H1 (cell line): ENCODE data around the gene RIMKLA. TPM values are rescaled to one million over a fixed set of nuclear protein-coding genes. Genes with fewer than 3 reads are reported as not detected.

Source experiments
- CTCF ChIA-PET: fragments of 300-600 bp; sonication (Branson Sonifier 250); formaldehyde crosslinking; loops from one replicate; lab custom pipeline; 2021; ENCODE audit not compliant: partially characterized antibody; lab: Charles Lee
- POLR2A ChIA-PET: fragments of 300-600 bp; sonication (Branson Sonifier 250); formaldehyde crosslinking; loops from one replicate; lab custom pipeline; 2021; ENCODE audit warnings: inconsistent platforms; ENCODE audit not compliant: partially characterized antibody; lab: Charles Lee
- DNase-seq, 2 experiments: peaks; one replicate each; pipeline versions ENCODE4 v3.0.0 to v3.0.0-alpha.2; 2010 to 2022; ENCODE audit warnings: low spot score in 2 of 2, low read depth in 1 of 2, mixed read lengths in 1 of 2
- FAIRE-seq: peaks from 2 replicates; lab custom pipeline; 2011; peaks lifted over from hg19 to GRCh38; lab: Jason Lieb, UNC
- H2AFZ ChIP-seq: 2 replicates; pipeline ENCODE4 v1.8.1; 2012; ENCODE audit warnings: low read length, inconsistent platforms
- H2AK5ac ChIP-seq: 2 replicates; pipeline ENCODE4 v1.6.1; 2013; ENCODE audit warnings: low read depth, low read length
- H2BK120ac ChIP-seq: replicated peaks from 2 replicates; pipeline ENCODE3; 2013; ENCODE audit warnings: low read depth, low read length, inconsistent platforms
- H2BK12ac ChIP-seq: 2 replicates; pipeline ENCODE4 v1.6.1; 2013; ENCODE audit warnings: low read depth, low read length
- H2BK15ac ChIP-seq: 2 replicates; pipeline ENCODE4 v1.6.1; 2013; ENCODE audit warnings: low read length
- H2BK20ac ChIP-seq: 2 replicates; pipeline ENCODE4 v1.6.1; 2013; ENCODE audit warnings: low read length
- H2BK5ac ChIP-seq: 2 replicates; pipeline ENCODE4 v1.6.1; 2013; ENCODE audit warnings: low read depth, low read length
- H3K14ac ChIP-seq: 2 replicates; pipeline ENCODE4 v1.6.1; 2013; ENCODE audit warnings: inconsistent platforms; ENCODE audit not compliant: insufficient read length
- H3K18ac ChIP-seq: 2 replicates; pipeline ENCODE4 v1.6.1; 2013; ENCODE audit warnings: low read length; ENCODE audit errors: extremely low read depth
- H3K23ac ChIP-seq: 2 replicates; pipeline ENCODE4 v1.6.1; 2013; ENCODE audit warnings: inconsistent platforms; ENCODE audit not compliant: insufficient read length
- H3K23me2 ChIP-seq: 2 replicates; pipeline ENCODE4 v1.6.1; 2013; ENCODE audit warnings: low read depth, low read length
- H3K27ac ChIP-seq: 2 replicates; pipeline ENCODE4 v1.6.1; 2011; ENCODE audit warnings: low read depth, low read length, inconsistent platforms
- H3K27me3 ChIP-seq, 4 experiments: replicated peaks in 1 of 4; 1 replicate in 1 of 4; 2 replicates in 3 of 4; pipeline versions ENCODE4 v1.6.1 to v1.8.1; 2011 to 2013; ENCODE audit warnings: low read length in 3 of 4, mild to moderate bottlenecking in 3 of 4, inconsistent platforms in 2 of 4, mixed read lengths in 2 of 4, moderate library complexity in 1 of 4; ENCODE audit not compliant: control insufficient read depth in 3 of 4, insufficient read depth in 3 of 4; ENCODE audit errors: extremely low read depth in 1 of 4
- H3K36me3 ChIP-seq, 4 experiments: 2 replicates each; pipeline versions ENCODE4 v1.6.1 to v1.8.1; 2011 to 2013; ENCODE audit warnings: mild to moderate bottlenecking in 4 of 4, low read length in 3 of 4, moderate library complexity in 2 of 4, control low read depth in 1 of 4, inconsistent platforms in 1 of 4; ENCODE audit not compliant: insufficient read depth in 4 of 4, control insufficient read depth in 2 of 4
- H3K4ac ChIP-seq: replicated peaks from 2 replicates; pipeline ENCODE3; 2013; ENCODE audit warnings: low read length, low read depth, mixed read lengths, inconsistent platforms; ENCODE audit not compliant: insufficient read length
- H3K4me1 ChIP-seq, 4 experiments: replicated peaks in 1 of 4; 1 replicate in 1 of 4; 2 replicates in 3 of 4; pipeline versions ENCODE4 v1.6.1 to v1.8.1; 2011 to 2013; ENCODE audit warnings: low read length in 3 of 4, inconsistent platforms in 2 of 4, mixed read lengths in 1 of 4; ENCODE audit not compliant: insufficient read depth in 4 of 4, control insufficient read depth in 3 of 4
- H3K4me2 ChIP-seq, 2 experiments: 2 replicates each; pipeline versions ENCODE4 v1.6.1 to v1.8.1; 2011 to 2013; ENCODE audit warnings: low read depth in 2 of 2, low read length in 2 of 2, control low read depth in 1 of 2, inconsistent platforms in 1 of 2, mild to moderate bottlenecking in 1 of 2; ENCODE audit not compliant: insufficient read depth in 1 of 2
- H3K4me3 ChIP-seq, 4 experiments: fragments of 200-600, 300-600 bp in 1 of 4; sonication (generic), shearing (Covaris generic), sonication (Bioruptor Twin) in 1 of 4; 2 replicates each; pipeline versions ENCODE4 v1.5.1 to v1.8.1; 2011 to 2016; ENCODE audit warnings: low read length in 4 of 4, low read depth in 3 of 4, control low read depth in 2 of 4, inconsistent platforms in 2 of 4, mild to moderate bottlenecking in 2 of 4, mixed read lengths in 1 of 4, moderate library complexity in 1 of 4; ENCODE audit not compliant: insufficient read depth in 2 of 4; ENCODE audit errors: extremely low read depth in 1 of 4
- H3K56ac ChIP-seq: replicated peaks from 2 replicates; pipeline ENCODE3; 2013; ENCODE audit warnings: low read depth, mild to moderate bottlenecking, mixed read lengths, low read length, inconsistent platforms; ENCODE audit not compliant: insufficient read length
- H3K79me1 ChIP-seq: 2 replicates; pipeline ENCODE4 v1.6.1; 2013; ENCODE audit warnings: low read depth, low read length, control low read depth
- H3K79me2 ChIP-seq, 2 experiments: 2 replicates each; pipeline versions ENCODE4 v1.6.1 to v1.8.1; 2012 to 2013; ENCODE audit warnings: low read length in 2 of 2, mild to moderate bottlenecking in 2 of 2, inconsistent platforms in 1 of 2; ENCODE audit not compliant: insufficient read depth in 2 of 2, control insufficient read depth in 1 of 2
- H3K9ac ChIP-seq, 4 experiments: replicated peaks in 1 of 4; 1 replicate in 1 of 4; 2 replicates in 3 of 4; pipeline versions ENCODE4 v1.6.1 to v1.8.1; 2011 to 2013; ENCODE audit warnings: low read depth in 3 of 4, low read length in 3 of 4, control low read depth in 2 of 4, mild to moderate bottlenecking in 2 of 4, moderate library complexity in 2 of 4, inconsistent platforms in 1 of 4; ENCODE audit errors: extremely low read depth in 1 of 4
- H3K9me3 ChIP-seq, 2 experiments: 2 replicates each; pipeline versions ENCODE4 v1.6.1 to v1.8.1; 2012 to 2013; ENCODE audit warnings: mild to moderate bottlenecking in 2 of 2, moderate library complexity in 2 of 2, control low read depth in 1 of 2, inconsistent platforms in 1 of 2, low read depth in 1 of 2, low read length in 1 of 2, mixed read lengths in 1 of 2; ENCODE audit not compliant: insufficient read depth in 2 of 2
- H4K20me1 ChIP-seq, 2 experiments: replicated peaks in 1 of 2; 2 replicates each; pipeline versions ENCODE3 to v1.8.1; 2011 to 2013; ENCODE audit warnings: inconsistent platforms in 2 of 2, low read length in 2 of 2, mild to moderate bottlenecking in 1 of 2; ENCODE audit not compliant: insufficient read depth in 2 of 2, control insufficient read depth in 1 of 2
- H4K5ac ChIP-seq: 2 replicates; pipeline ENCODE4 v1.6.1; 2013; ENCODE audit warnings: low read length, low read depth, mixed read lengths, inconsistent platforms; ENCODE audit not compliant: insufficient read length
- H4K8ac ChIP-seq: 2 replicates; pipeline ENCODE4 v1.8.0; 2013; ENCODE audit warnings: mild to moderate bottlenecking, moderate library complexity, low read length, inconsistent platforms; ENCODE audit not compliant: insufficient read depth; ENCODE audit errors: extremely low read depth
- H4K91ac ChIP-seq: replicated peaks from 2 replicates; pipeline ENCODE3; 2013; ENCODE audit warnings: low read length, mixed read lengths, inconsistent platforms; ENCODE audit not compliant: insufficient read length
- ATF2 ChIP-seq: IDR thresholded peaks from 2 replicates; pipeline ENCODE4 v1.6.1; 2012; ENCODE audit warnings: low read length, inconsistent platforms
- BCL11A ChIP-seq, 2 experiments: IDR thresholded peaks; one replicate each; pipeline ENCODE4 v1.6.1; 2011; ENCODE audit warnings: low read depth in 2 of 2, low read length in 2 of 2, mild to moderate bottlenecking in 2 of 2
- EP300 ChIP-seq, 2 experiments: IDR thresholded peaks; 1 replicate in 1 of 2; 2 replicates in 1 of 2; pipeline ENCODE4 v1.6.1; 2011 to 2012; ENCODE audit warnings: low read depth in 2 of 2, low read length in 2 of 2, mild to moderate bottlenecking in 2 of 2, borderline replicate concordance in 1 of 2, inconsistent platforms in 1 of 2, moderate library complexity in 1 of 2
- KDM5A ChIP-seq: fragments of 200-600 bp; IDR thresholded peaks from 2 replicates; pipeline ENCODE4 v1.7.1; 2012; ENCODE audit warnings: mild to moderate bottlenecking, low read length, inconsistent platforms, mixed read lengths
- RBBP5 ChIP-seq: IDR thresholded peaks from 2 replicates; pipeline ENCODE4 v1.7.1; 2012; ENCODE audit warnings: low read depth, mild to moderate bottlenecking, inconsistent platforms, low read length, moderate library complexity, borderline replicate concordance
- SP1 ChIP-seq: IDR thresholded peaks from 2 replicates; pipeline ENCODE4 v1.6.1; 2011; ENCODE audit warnings: low read depth, low read length
- SRF ChIP-seq: IDR thresholded peaks from 2 replicates; pipeline ENCODE4 v1.6.1; 2011; ENCODE audit warnings: mild to moderate bottlenecking, low read depth, low read length, moderate library complexity
- TCF12 ChIP-seq: IDR thresholded peaks from 2 replicates; pipeline ENCODE4 v1.6.1; 2011; ENCODE audit warnings: low read depth, mild to moderate bottlenecking, low read length
- polyA plus RNA-seq, 7 experiments: library from polyadenylated mRNA; depleted of rRNA in 3 of 7; stranded (reverse) in 5 of 7; unstranded in 2 of 7; fragments of >200 nt in 5 of 7; fragments of 200-250 nt in 2 of 7; gene quantifications; 1 replicate in 5 of 7; 2 replicates in 1 of 7; 4 replicates in 1 of 7; pipeline versions ENCODE4 v1.2.1 to v1.2.3, GENCODE V29; 2011 to 2013; ENCODE audit warnings: missing spikeins in 2 of 7, mixed read lengths in 2 of 7
- total RNA-seq: library from RNA; stranded (reverse); fragmentation: NEBNext Ultra II Directional; extraction: Animal tissue kit (Norgen Biotek cat#: 25700); gene quantifications from 2 replicates; pipeline ENCODE4 v1.2.1, GENCODE V29; 2021

Gene RIMKLA
- total and polyA plus RNA-seq, 2 of the 8 experiments (the other 6 are each of a cell fraction or from before 2014, with no cell fraction given), result 3.2 to 5.8 TPM

DNA sequence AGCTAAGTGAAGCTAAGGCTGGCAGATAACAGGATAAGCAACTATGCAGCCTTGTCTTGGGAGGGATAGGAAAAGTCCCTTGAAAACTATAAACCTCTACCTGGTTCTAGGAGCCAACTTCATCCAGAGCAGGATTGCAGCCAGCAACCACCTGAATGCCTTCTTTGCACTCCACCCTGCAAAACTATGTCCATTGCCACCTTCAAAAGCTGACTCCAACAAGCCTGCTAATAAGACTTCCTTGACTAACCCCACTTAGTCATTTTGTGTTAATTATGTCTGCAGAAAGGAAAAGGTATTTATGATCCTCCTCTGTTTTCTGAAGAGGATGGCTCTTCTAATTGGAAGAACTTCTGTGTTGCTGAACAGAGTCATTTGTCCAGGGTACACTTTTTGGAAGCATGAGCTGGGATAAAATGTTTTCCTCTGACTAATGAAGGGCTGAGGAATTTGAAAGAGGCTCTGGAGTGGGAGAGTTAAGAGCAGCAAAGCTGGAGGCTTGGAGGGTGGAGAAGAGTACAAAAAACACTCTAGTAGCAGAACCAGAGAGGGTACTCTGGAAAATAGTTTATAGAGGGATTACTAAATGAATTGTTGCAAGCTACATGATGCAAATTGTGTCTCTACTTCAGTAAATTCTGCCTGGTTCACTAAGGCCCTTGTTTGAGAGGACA is 9.6 kb upstream of the RIMKLA start:
- Histone ChIP-seq H4K20me1 (no peaks in the 10 kb centered on the region), H3K27me3 (0 out of 7 replicates have a peak, but pooled peaks cover 0 to 3% (median 0%) of the 10 kb centered on the region in 4 experiments), H2AK5ac (no peak overlapping the region), H2BK15ac (no peak overlapping the region), H4K91ac (no peak overlapping the region), H2BK20ac (no peak overlapping the region), H3K36me3 (no peaks in the 10 kb centered on the region), H3K79me1 (no peaks in the 10 kb centered on the region), H3K4me2 (no peak overlapping the region), H3K4me1 (no peaks in the 10 kb centered on the region), H3K4ac (no peak overlapping the region), H3K27ac (no peak overlapping the region), H4K5ac (no peak overlapping the region), H2BK12ac (no peak overlapping the region), H2AFZ (no peak overlapping the region), H3K4me3 (no peak overlapping the region), H3K79me2 (no peaks in the 10 kb centered on the region)
- FAIRE-seq (no peak), DNase-seq (no peak)
- CTCF ChIA-PET, result interaction anchor here (0.6 to 1.5 kb wide), 6 partner anchors 27 to 922 kb away, joined by 3 to 5 read pairs (median 4); no protein-coding TSS in a partner anchor
- TF ChIP-seq RBBP5 (no peak), BCL11A (IDR thresholded peaks at IDR 0.05; ENCODE audit: low read depth in 2 of 2, low read length in 2 of 2) (no peak), TCF12 (no peak), KDM5A (no peak), SRF (no peak), ATF2 (no peak), SP1 (no peak), EP300 (IDR thresholded peaks at IDR 0.05; ENCODE audit: borderline replicate concordance in 1 of 2, low read depth in 2 of 2, low read length in 2 of 2) (no peak)
- TF ChIP-seq, all 59 proteins: peak for 0
- H4K8ac ChIP-seq, result no peak overlapping the region
- no peak overlapping the region for H3K9ac ChIP-seq
- no peaks in the 10 kb centered on the region for H3K9me3 ChIP-seq
- no peak overlapping the region for H3K18ac ChIP-seq
- H3K56ac ChIP-seq, result no peak overlapping the region
- H2BK5ac ChIP-seq, result no peak overlapping the region
- H3K23me2 ChIP-seq, result no peaks in the 10 kb centered on the region
- H3K14ac ChIP-seq, result no peak overlapping the region
- POLR2A ChIA-PET, result interaction anchor here (0.6 to 1.5 kb wide), 3 partner anchors 8 to 101 kb away, joined by 3 to 5 read pairs (median 3); no protein-coding TSS in a partner anchor
- H2BK120ac ChIP-seq, result no peak overlapping the region
- H3K23ac ChIP-seq, result no peak overlapping the region
